Hepatocyte (in vitro differentiated cells): Measurements from ENCODE around the gene REXO1. TPM values are rescaled to one million over a fixed set of nuclear protein-coding genes. Genes with fewer than 3 reads are reported as not detected.

ENCODE experiments used
- DNase-seq: peaks from one replicate; pipeline ENCODE4 v3.0.0-alpha.2; 2016; ENCODE audit warnings: low spot score
- H2AFZ ChIP-seq: fragments of 200-600 bp; sonication (generic); 2 replicates; pipeline ENCODE4 v1.6.0; 2016; ENCODE audit warnings: antibody characterized with exemption, mild to moderate bottlenecking
- H3K27ac ChIP-seq: fragments of 200-600 bp; sonication (generic); 2 replicates; pipeline ENCODE4 v1.5.1; 2016; ENCODE audit warnings: mild to moderate bottlenecking
- H3K27me3 ChIP-seq: fragments of 200-600 bp; sonication (generic); 2 replicates; pipeline ENCODE4 v1.6.1; 2016
- H3K36me3 ChIP-seq: fragments of 200-600 bp; sonication (generic); replicated peaks from 2 replicates; pipeline ENCODE4 v1.5.1; 2016; ENCODE audit warnings: low read depth; ENCODE audit not compliant: insufficient read depth
- H3K4me1 ChIP-seq: fragments of 200-600 bp; sonication (generic); 2 replicates; pipeline ENCODE4 v1.5.1; 2016; ENCODE audit warnings: mild to moderate bottlenecking, moderate library complexity; ENCODE audit not compliant: insufficient read depth
- H3K4me2 ChIP-seq: fragments of 200-600 bp; sonication (generic); 2 replicates; pipeline ENCODE4 v1.6.0; 2016
- H3K4me3 ChIP-seq: fragments of 200-600 bp; sonication (generic); 2 replicates; pipeline ENCODE4 v1.5.1; 2016; ENCODE audit warnings: mild to moderate bottlenecking
- H3K79me2 ChIP-seq: fragments of 200-600 bp; sonication (generic); 2 replicates; pipeline ENCODE4 v1.6.0; 2017; ENCODE audit warnings: mild to moderate bottlenecking
- H3K9me2 ChIP-seq: fragments of 200-600 bp; sonication (generic); replicated peaks from 2 replicates; pipeline ENCODE4 v1.6.0; 2017; ENCODE audit warnings: mild to moderate bottlenecking; ENCODE audit not compliant: insufficient read depth
- H3K9me3 ChIP-seq: fragments of 200-600 bp; sonication (generic); 2 replicates; pipeline ENCODE4 v1.5.1; 2016; ENCODE audit warnings: low read depth, mild to moderate bottlenecking
- H4K20me1 ChIP-seq: fragments of 200-600 bp; sonication (generic); 2 replicates; pipeline ENCODE4 v1.6.0; 2016; ENCODE audit warnings: mild to moderate bottlenecking; ENCODE audit not compliant: insufficient read depth, poor library complexity, severe bottlenecking
- EZH2 ChIP-seq: fragments of 200-600 bp; sonication (generic); IDR thresholded peaks from 2 replicates; pipeline ENCODE4 v1.6.1; 2016; ENCODE audit warnings: antibody characterized with exemption, mild to moderate bottlenecking, borderline replicate concordance
- EZH2phosphoT487 ChIP-seq: fragments of 200-600 bp; sonication (generic); IDR thresholded peaks from one replicate; pipeline ENCODE4 v1.6.1; 2018; ENCODE audit warnings: antibody characterized with exemption, mild to moderate bottlenecking, low read depth, moderate library complexity; ENCODE audit not compliant: unreplicated experiment, severe bottlenecking
- WGBS: methylation state at CpG from one replicate; pipeline ENCODE4 v1.1.6; 2016; ENCODE audit warnings: low lambda C conversion rate; ENCODE audit errors: missing lambda C conversion rate; 5-methylcytosine and 5-hydroxymethylcytosine counted together
- polyA plus RNA-seq: library from polyadenylated mRNA; unstranded; fragments of >200 nt; fragmentation: Nextera tagmentation; extraction: Ambion mirVana; gene quantifications from 2 replicates; pipeline ENCODE4 v1.2.1, GENCODE V29; 2016
- total RNA-seq: library from RNA; depleted of rRNA; stranded (reverse); fragments of >200 nt; gene quantifications from 2 replicates; pipeline ENCODE4 v1.2.3, GENCODE V29; 2014
- TF ChIP-seq, protein P1 (sequence below): fragments of 200-600 bp; sonication (generic); IDR thresholded peaks from 2 replicates; pipeline ENCODE4 v1.5.1; 2016; ENCODE audit warnings: antibody characterized with exemption, mild to moderate bottlenecking; ENCODE audit not compliant: poor library complexity

The REXO1 gene
- total and polyA plus RNA-seq, 2 experiments from 2014 or later = 13.4 to 22.8 TPM

DNA sequence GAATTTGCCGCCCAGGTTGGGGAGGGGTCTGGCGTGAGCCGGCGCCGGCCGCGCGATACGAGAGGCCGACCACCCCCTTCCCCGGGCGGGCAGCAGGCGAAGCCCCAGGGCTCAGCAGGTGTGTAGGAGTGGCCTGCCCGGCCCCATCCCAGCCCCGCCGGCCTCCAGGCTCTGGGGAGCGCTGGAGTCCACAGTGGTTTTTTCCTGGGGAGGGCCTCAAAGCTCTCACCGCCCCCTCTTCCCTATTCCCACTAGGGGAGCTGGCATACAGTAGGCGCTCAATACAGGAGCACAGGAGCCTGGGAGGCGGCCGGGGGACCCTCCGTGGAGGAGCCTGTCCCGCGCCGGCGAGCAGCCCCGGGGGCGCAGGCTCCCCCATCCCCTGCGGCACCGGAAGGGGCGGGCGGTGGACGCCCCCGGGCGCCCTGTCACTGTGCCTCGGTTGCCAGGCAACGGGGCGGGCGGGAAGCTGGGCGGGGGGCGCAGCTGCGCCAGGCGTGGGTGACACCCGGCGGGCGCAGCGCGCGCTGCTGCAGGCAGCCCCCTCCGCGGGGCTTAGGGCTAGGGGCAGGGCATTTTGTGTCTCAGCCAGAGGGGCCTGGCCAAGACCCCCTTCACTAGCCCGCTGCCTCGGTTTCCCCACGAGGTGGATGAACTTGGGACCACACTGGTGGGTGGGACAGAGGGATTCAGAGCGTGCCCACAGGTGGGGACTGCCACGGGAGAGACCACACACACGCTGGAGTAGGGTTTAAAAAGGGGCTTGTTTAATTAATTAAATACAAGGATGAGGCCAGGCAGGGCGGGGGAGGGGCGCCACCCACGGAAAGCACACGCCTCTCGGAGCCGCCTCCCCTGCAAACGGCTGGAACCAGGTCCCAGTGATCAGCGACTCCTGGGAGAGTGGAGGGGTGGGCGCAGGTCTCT is 3.6 kb upstream of the REXO1 start:
- no peak overlapping the region for H3K27ac ChIP-seq
- DNase-seq = no peak
- no peaks in the 10 kb centered on the region for H3K36me3 ChIP-seq
- H3K4me1 ChIP-seq = peaks cover 28% of the 10 kb centered on the region
- peaks cover 12% of the 10 kb centered on the region for H4K20me1 ChIP-seq
- H3K79me2 ChIP-seq = peaks cover 50% of the 10 kb centered on the region
- no peaks in the 10 kb centered on the region for H3K9me3 ChIP-seq
- H3K4me3 ChIP-seq = no peak overlapping the region
- no peak overlapping the region for H2AFZ ChIP-seq
- no peak for TF ChIP-seq EZH2
- TF ChIP-seq, protein P1, sequence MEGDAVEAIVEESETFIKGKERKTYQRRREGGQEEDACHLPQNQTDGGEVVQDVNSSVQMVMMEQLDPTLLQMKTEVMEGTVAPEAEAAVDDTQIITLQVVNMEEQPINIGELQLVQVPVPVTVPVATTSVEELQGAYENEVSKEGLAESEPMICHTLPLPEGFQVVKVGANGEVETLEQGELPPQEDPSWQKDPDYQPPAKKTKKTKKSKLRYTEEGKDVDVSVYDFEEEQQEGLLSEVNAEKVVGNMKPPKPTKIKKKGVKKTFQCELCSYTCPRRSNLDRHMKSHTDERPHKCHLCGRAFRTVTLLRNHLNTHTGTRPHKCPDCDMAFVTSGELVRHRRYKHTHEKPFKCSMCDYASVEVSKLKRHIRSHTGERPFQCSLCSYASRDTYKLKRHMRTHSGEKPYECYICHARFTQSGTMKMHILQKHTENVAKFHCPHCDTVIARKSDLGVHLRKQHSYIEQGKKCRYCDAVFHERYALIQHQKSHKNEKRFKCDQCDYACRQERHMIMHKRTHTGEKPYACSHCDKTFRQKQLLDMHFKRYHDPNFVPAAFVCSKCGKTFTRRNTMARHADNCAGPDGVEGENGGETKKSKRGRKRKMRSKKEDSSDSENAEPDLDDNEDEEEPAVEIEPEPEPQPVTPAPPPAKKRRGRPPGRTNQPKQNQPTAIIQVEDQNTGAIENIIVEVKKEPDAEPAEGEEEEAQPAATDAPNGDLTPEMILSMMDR = no peak
- no peak for TF ChIP-seq EZH2phosphoT487
- H3K4me2 ChIP-seq = no peak overlapping the region
- no peaks in the 10 kb centered on the region for H3K27me3 ChIP-seq
- WGBS = 76% methylated on average over 30 of the region's 66 CpGs
- H3K9me2 ChIP-seq = no peaks in the 10 kb centered on the region

DNA sequence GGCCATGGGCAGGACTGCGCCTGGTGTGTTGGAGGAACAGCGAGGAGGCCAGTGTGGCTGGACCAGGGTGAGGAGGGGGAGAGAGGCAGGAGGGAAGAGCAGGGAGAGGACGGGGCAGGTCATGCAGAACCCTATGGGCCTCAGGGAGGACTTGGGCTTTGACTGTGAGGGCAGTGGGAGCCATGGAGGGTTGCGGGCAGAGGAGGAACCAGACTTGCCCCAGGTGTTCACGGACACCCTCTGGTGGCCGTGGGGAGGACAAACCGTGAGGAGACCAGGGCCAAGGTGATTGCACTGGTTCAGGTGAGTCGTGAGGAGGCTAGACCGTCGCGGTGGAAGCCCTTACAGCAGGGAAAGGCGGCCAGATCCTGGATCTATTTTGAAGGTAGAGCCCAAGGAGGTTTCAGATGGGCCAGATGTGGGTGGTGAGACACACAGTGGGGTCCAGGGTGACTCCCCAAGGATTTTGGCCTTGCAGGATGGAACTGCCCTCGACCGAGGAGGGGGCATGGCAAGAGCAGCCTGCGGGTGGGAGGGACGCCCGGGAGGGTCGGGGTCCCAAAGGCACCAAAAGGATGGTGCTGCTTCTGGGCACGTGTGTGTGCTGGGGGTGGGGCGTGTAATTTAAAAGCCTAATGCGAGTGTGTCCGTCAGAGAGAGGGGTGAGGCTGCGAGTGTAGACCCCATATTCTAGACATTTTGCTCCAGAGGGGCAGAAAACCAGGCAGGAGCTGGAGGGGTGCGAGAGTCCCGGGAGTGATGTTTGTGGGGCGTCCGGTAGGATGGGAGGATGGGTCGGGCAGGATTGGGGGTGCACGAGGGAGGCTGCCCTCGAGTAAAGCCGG is 2.7 kb upstream of the REXO1 start:
- Histone ChIP-seq H3K9me2 (no peaks in the 10 kb centered on the region), H3K4me1 (peaks cover 26% of the 10 kb centered on the region)

DNA sequence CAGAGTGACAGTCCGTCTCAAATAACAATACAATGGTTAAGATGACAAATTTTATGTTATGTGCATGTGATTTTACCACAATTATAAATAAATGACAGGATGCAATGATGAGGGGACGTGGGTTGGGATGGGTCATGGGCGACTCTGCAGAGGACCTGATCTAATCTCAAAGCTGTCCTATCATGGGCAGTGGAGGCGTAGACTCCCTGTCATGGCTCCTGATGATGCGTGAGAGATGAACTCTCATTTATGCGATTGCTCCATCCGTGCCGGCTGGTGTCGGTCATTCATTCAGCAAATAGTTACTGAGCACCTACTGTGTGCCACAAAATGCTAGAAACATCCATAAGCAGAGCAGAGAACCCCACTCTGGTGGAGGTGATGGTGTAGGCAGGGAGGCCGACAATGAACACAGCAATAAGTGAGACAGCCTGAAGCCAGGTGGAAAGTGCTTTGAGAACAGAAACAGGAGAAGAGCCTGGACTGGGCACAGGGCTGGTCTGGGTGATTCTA is 1.7 kb upstream of the REXO1 start:
- Histone ChIP-seq H3K4me1 (peaks cover 16% of the 10 kb centered on the region), H3K79me2 (peaks cover 55% of the 10 kb centered on the region), H3K9me2 (no peaks in the 10 kb centered on the region), H3K4me3 (no peak overlapping the region), H3K27ac (no peak overlapping the region), H3K9me3 (no peaks in the 10 kb centered on the region), H2AFZ (no peak overlapping the region), H3K36me3 (no peaks in the 10 kb centered on the region), H3K27me3 (no peaks in the 10 kb centered on the region), H3K4me2 (no peak overlapping the region), H4K20me1 (peaks cover 32% of the 10 kb centered on the region)
- no peak for DNase-seq
- WGBS = 86% methylated on average over 10 of the region's 10 CpGs
- no peak for TF ChIP-seq EZH2
- TF ChIP-seq, protein P1 = no peak

More for the DNA sequence above, 2.7 kb upstream of the REXO1 start:
- Histone ChIP-seq H3K36me3 (no peaks in the 10 kb centered on the region), H3K27ac (no peak overlapping the region), H3K79me2 (peaks cover 52% of the 10 kb centered on the region), H3K9me3 (no peaks in the 10 kb centered on the region), H3K27me3 (no peaks in the 10 kb centered on the region), H3K4me2 (no peak overlapping the region), H2AFZ (no peak overlapping the region), H3K4me3 (no peak overlapping the region), H4K20me1 (peaks cover 21% of the 10 kb centered on the region)
- WGBS = 92% methylated on average over 22 of the region's 31 CpGs
- DNase-seq = no peak
- TF ChIP-seq EZH2 = no peak
- TF ChIP-seq EZH2phosphoT487 = no peak
- TF ChIP-seq, protein P1 = no peak
